Astrocyte of the spinal cord (primary cell): ENCODE data around the gene MKRN1.
"Not testable (repeated sequence)": the region's sequence is repeated elsewhere in the genome, so short reads cannot be mapped to it uniquely, and the experiment has no call there.

Experiments used
- DNase-seq: peaks from one replicate; pipeline ENCODE4 v3.0.0; 2011; ENCODE audit warnings: low read depth, low spot score
- H3K4me3 ChIP-seq: 2 replicates; pipeline ENCODE4 v1.5.1; 2011; ENCODE audit warnings: low read depth, mild to moderate bottlenecking, low read length, moderate library complexity
- in situ Hi-C: cut with HindIII; loops from 2 replicates; pipeline ENCODE4 v1.10.0; 2017; ENCODE audit warnings: low sequenced_read_pairs
- TF ChIP-seq, protein P1 (sequence below): IDR thresholded peaks from 2 replicates; pipeline ENCODE4 v1.5.1; 2012; ENCODE audit warnings: low read depth, mild to moderate bottlenecking, low read length, inconsistent platforms

Gene MKRN1

DNA sequence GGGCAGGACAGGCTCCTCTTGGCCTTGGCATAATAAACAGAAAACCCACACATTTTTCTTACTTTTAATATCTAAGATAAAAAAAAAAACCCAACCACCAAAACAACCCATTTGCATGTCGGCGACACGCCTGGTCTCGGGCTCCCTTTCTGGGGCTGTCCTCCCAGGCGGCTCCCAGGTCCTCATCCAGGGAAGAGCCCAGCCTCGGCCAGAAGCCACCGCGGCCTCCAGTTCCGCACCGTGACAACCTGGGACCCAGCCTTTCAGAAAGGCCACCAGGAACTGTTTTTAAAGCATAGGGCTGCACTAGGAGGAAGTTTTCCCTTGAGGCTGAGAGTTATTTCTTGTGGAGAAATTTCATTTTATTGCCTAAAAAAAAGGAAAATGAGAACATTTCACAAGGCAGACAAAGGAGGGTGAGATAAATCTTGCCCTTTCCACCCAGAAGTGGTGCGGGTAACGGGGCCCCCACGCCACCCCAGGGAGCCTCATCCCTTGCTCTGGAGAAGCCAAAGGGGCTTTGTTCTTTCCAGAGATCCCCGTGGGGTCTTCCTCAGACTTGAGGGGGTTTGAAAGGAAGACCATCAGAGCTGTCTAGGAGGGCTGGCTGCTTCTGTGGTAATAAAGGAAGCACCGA is 39.2 kb upstream of the MKRN1 start:
- H3K4me3 ChIP-seq: no peak overlapping the region
- DNase-seq: no peak
- in situ Hi-C loops: no loop called here
- TF ChIP-seq, protein P1, sequence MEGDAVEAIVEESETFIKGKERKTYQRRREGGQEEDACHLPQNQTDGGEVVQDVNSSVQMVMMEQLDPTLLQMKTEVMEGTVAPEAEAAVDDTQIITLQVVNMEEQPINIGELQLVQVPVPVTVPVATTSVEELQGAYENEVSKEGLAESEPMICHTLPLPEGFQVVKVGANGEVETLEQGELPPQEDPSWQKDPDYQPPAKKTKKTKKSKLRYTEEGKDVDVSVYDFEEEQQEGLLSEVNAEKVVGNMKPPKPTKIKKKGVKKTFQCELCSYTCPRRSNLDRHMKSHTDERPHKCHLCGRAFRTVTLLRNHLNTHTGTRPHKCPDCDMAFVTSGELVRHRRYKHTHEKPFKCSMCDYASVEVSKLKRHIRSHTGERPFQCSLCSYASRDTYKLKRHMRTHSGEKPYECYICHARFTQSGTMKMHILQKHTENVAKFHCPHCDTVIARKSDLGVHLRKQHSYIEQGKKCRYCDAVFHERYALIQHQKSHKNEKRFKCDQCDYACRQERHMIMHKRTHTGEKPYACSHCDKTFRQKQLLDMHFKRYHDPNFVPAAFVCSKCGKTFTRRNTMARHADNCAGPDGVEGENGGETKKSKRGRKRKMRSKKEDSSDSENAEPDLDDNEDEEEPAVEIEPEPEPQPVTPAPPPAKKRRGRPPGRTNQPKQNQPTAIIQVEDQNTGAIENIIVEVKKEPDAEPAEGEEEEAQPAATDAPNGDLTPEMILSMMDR: no peak

DNA sequence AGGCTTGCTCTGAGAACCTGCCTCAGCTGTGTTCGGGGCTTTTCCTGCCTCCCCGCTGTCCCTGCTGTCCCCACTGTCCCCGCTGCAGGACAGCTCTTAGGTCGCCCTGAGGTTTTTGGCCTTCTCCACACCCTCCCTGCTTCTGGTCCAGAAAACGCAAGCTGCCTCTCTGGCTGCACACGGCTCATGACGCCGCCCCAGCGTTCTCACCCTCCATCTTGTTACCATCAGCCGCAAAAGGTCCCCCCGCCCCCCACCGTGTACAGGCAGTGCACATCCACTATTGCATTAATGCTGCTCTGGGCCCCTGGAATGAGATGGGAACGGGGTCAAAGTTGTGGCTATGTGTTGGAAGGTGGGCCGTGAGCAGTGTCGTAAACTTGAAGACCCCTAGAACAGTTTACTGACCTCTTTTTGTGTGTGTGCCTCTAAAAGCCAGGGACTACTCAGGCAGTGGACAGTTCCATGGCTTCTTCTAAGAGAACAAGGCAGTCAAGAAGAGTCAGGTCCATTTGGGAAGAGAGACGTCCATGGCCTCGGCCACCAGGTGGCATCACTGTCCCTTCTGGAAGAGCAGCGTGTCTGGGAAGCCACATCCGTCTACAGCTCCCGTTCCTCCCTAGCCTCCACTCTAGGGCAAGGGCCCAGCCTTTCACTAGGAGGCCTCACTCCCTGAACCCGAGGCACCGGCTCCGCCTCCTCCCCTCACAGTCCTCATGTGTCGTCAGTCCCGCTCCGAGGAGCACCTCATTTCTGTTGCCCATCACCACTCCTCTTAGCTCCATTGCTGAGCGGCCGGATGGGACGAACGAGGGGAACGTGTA is 38.5 kb upstream of the MKRN1 start:
- TF ChIP-seq, protein P1: peak; percentile 87
- no peak overlapping the region for H3K4me3 ChIP-seq
- in situ Hi-C loops: no loop called here
- DNase-seq: peak; percentile 89

DNA sequence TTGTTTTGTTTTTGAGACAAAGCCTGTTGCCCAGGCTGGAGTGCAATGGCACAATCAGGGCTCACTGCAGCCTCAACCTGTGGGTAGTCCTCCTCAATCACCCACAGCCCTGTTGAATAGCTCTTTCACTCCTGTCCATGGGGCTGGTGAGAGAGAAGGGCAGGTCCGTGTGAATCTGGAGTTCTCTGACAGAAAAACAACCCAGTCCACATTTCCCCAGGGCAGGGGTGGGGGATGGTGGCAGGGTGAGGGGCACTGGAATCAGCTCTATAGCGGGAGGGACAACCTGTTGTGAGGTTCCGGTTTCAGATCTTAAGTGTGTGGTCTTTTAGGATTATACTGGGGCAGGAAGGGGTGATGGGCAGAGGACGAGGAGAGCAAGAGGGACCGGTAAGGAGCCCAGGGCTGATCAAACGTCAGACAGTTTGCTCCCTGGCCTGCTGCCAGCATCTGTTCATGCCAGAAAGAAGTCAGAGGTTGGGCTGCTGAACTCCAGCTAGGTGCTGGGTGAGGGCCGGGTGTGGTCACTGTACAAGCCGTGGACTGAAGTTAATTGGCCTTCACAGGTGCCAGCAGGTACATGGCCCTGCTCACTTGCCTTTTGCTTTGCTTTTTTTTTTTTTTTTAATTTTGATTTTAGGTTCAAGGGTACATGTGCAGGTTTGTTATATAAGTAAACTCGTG is 33.2 kb upstream of the MKRN1 start:
- in situ Hi-C loops: no loop called here
- TF ChIP-seq, protein P1: no peak
- H3K4me3 ChIP-seq: no peak overlapping the region
- no peak for DNase-seq

DNA sequence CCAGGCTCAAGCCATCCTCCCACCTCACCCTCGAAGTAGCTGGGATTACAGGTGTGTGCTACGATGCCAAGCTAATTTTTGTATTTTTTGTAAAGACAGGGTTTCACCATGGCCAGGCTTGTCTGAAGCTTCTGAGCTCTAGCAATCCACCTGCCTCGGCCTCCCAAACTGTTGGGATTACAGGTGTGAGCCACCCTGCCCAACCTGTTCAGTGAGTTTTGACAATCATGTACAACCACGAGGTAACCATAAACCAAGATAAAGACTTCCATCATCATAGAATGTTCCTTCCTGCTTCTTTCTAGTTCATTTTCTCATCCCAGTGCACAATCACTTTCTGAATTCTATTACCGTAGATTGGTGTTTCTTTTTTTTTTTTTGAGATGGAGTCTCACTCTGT is 30.5 kb upstream of the MKRN1 start:
- no peak for DNase-seq
- in situ Hi-C loops: no loop called here
- H3K4me3 ChIP-seq: no peak overlapping the region
- TF ChIP-seq, protein P1: no peak

DNA sequence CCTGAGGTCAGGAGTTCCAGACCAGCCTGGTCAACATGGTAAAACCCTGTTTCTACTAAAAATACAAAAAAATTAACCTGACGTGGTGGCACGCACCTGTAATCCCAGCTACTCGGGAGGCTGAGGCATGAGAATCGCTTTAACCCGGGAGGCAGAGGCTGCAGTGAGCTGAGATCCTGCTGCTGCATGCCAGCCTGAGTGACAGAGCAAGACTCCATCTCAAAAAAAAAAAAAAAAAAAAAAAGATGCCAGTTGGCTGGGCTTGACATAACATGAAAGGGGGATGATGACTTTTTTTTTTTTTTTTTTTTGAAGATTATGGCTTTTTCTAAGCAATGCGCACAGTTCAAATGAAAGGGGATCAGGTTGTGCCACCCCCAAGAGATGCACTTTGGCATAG is 28.3 kb upstream of the MKRN1 start:
- H3K4me3 ChIP-seq, DNase-seq, in situ Hi-C loops: not testable (repeated sequence)

DNA sequence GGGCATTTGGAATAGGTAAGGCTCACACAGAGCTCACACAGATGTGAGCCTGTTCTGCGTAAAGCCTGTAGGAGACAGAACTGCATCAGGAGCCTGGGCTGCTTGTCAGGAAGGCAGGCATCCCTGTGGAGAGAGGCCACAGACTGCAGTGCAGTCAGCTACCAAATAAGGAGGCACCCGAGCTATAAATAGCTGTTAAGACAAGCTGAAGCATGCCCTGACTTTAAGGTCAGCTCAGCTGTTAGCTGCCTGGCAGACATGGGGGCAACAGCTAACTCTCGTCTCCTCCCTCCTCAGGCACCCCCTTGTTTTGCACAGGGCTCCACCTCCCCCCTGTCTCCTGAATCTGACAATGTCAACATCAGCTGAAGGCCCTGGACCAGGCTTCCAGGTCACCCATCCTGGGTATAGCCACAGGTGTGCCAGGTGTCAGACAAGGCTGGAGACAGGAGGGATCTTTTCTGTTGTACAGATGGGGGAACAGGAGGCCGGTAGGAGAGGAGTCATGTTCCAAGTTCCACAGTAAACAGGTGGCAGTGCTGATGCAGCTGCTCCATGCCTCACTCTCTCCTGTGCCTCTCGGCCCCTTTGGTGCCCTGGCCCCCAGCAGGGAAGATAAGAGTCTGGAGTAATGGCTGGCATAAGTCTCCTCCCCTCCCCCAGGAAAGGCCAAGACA is 27.6 kb upstream of the MKRN1 start:
- TF ChIP-seq, protein P1: peak; percentile 30
- in situ Hi-C loops: no loop called here
- peak; percentile 80 for DNase-seq
- no peak overlapping the region for H3K4me3 ChIP-seq
